Lower lobe of right lung (tissue), 2 donors: Measurements from ENCODE around the gene KCTD14. TPM values are rescaled to one million over a fixed set of nuclear protein-coding genes. Genes with fewer than 3 reads are reported as not detected.

ENCODE experiments used
- ATAC-seq, 2 donors: fragments of 200-7000 bp; cut with Tn5 transposase; one replicate each; pipeline ENCODE4 v1.9.1; 2020 to 2022; ENCODE audit warnings: mild to moderate bottlenecking in 2 of 2, moderate library complexity in 2 of 2
- DNase-seq: peaks from one replicate; pipeline ENCODE4 v3.0.0-alpha.2; 2020
- H3K27ac ChIP-seq: fragments of 200-600 bp; one replicate; pipeline ENCODE4 v1.8.0; 2022
- H3K27me3 ChIP-seq: fragments of 200-600 bp; one replicate; pipeline ENCODE4 v1.8.0; 2022; ENCODE audit warnings: low read depth
- H3K36me3 ChIP-seq: fragments of 200-600 bp; one replicate; pipeline ENCODE4 v1.8.0; 2022; ENCODE audit warnings: mild to moderate bottlenecking
- H3K4me1 ChIP-seq: fragments of 200-600 bp; one replicate; pipeline ENCODE4 v1.8.0; 2022
- H3K4me3 ChIP-seq: fragments of 200-600 bp; one replicate; pipeline ENCODE4 v1.8.0; 2022; ENCODE audit warnings: mild to moderate bottlenecking
- H3K9me3 ChIP-seq: fragments of 200-600 bp; one replicate; pipeline ENCODE4 v1.8.0; 2022
- intact Hi-C: fragments of 100-400 bp; cut with DNase I; formaldehyde crosslinking; loops from one replicate; pipeline ENCODE4 v1.11.0; 2022
- total RNA-seq: library from RNA; stranded (reverse); fragmentation: NEBNext Ultra II Directional; extraction: Animal tissue kit (Norgen Biotek cat#: 25700); gene quantifications from one replicate; pipeline ENCODE4 v1.2.1, GENCODE V29; 2021
- TF ChIP-seq, protein P1 (sequence below): fragments of 200-600 bp; IDR thresholded peaks from one replicate; pipeline ENCODE4 v1.8.0; 2022; ENCODE audit warnings: antibody characterized with exemption, mild to moderate bottlenecking
- donor health status: DM: no; HTN: yes; CAD: no; lungs with severe emphysema.

Gene KCTD14
- total RNA-seq, 1 donor from 2014 or later, result 12.3 TPM

DNA sequence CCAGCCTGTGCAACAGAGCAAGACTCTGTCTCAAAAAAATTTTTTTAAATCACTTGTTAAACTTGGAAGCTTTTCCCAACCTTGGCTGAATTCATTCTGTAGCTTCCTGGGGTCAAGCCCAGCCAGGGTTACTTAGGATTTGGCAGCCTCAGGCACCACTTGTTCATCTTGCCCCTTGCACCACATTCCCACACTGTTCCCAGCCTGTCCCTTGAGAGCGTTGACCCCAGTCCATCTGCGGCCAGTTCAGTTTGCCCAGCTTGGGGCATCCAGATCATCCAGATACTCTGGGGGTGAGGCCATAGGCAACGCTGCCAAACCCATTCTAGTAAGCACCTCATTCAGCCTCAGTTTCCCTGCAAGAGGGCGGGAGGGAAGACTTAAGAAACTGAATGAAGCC, 31.9 kb upstream of the KCTD14 start:
- no peaks in the 10 kb centered on the region for H3K27me3 ChIP-seq
- DNase-seq (no peak), ATAC-seq (no peak)
- H3K27ac ChIP-seq, result no peak overlapping the region
- H3K4me3 ChIP-seq, result no peak overlapping the region
- TF ChIP-seq, protein P1, sequence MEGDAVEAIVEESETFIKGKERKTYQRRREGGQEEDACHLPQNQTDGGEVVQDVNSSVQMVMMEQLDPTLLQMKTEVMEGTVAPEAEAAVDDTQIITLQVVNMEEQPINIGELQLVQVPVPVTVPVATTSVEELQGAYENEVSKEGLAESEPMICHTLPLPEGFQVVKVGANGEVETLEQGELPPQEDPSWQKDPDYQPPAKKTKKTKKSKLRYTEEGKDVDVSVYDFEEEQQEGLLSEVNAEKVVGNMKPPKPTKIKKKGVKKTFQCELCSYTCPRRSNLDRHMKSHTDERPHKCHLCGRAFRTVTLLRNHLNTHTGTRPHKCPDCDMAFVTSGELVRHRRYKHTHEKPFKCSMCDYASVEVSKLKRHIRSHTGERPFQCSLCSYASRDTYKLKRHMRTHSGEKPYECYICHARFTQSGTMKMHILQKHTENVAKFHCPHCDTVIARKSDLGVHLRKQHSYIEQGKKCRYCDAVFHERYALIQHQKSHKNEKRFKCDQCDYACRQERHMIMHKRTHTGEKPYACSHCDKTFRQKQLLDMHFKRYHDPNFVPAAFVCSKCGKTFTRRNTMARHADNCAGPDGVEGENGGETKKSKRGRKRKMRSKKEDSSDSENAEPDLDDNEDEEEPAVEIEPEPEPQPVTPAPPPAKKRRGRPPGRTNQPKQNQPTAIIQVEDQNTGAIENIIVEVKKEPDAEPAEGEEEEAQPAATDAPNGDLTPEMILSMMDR, result no peak
- H3K4me1 ChIP-seq, result no peaks in the 10 kb centered on the region
- H3K36me3 ChIP-seq, result no peaks in the 10 kb centered on the region
- H3K9me3 ChIP-seq, result no peaks in the 10 kb centered on the region
- intact Hi-C loops, result no loop called here

DNA sequence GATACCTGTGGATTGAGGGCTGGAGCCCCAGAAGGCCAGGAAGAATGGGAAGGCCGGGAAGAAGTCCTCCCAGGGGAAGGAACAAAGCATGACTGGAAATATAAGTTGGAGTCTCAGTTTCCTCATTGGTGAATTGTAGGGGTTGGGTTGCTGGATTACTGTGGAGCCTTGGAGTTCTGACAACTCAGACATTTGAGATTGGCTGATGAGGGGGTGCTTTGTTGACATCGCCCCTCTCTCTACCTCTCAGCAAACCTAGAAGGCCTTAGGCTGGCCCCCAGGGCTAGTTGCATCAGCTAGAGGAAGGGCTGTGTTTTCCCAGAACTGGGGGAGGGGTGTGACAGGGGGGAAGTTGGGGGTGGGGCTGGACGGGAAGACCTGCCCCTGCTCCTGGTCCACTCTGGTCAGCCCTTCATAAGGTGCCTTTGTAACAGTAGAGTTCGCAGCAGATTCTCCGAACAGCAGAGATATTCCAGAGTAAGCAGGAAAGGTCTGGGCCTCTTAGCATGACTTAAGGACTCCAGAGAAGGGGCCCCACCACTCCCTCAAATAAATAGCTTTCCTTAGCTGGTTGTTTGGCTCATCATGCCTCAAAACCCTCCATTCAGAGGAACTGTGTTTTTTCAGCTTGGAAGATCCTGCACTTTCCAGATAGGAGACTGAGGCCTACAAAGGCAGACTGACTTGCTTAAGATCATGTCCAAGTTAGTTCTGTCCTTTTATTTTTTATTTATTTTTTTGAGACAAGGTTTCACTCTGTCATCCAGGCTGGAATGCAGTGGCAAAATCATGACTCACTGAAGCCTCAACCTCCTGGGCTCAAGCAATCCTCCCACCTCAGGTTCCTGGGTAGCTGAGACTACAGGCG, 28.1 kb upstream of the KCTD14 start:
- ATAC-seq (no peak), DNase-seq (no peak)
- H3K9me3 ChIP-seq, result no peaks in the 10 kb centered on the region
- no peaks in the 10 kb centered on the region for H3K36me3 ChIP-seq
- no peak overlapping the region for H3K4me3 ChIP-seq
- no peaks in the 10 kb centered on the region for H3K27me3 ChIP-seq
- TF ChIP-seq, protein P1, result no peak
- intact Hi-C loops, result no loop called here
- peaks cover 3% of the 10 kb centered on the region for H3K4me1 ChIP-seq
- no peak overlapping the region for H3K27ac ChIP-seq

GRCh38 chr11:78049348-78049747, 26.3 kb upstream of the KCTD14 start:
- Histone ChIP-seq H3K27ac (no peak overlapping the region), H3K36me3 (no peaks in the 10 kb centered on the region), H3K4me1 (peaks cover 16% of the 10 kb centered on the region), H3K27me3 (no peaks in the 10 kb centered on the region), H3K4me3 (no peak overlapping the region), H3K9me3 (no peaks in the 10 kb centered on the region)
- DNase-seq (no peak), ATAC-seq (no peak)
- TF ChIP-seq, protein P1, result no peak
- intact Hi-C loops, result no loop called here

- Histone ChIP-seq H3K9me3 (no peaks in the 10 kb centered on the region), H3K27me3 (no peaks in the 10 kb centered on the region), H3K4me3 (no peak overlapping the region), H3K27ac (no peak overlapping the region), H3K4me1 (peaks cover 21% of the 10 kb centered on the region), H3K36me3 (no peaks in the 10 kb centered on the region)
- TF ChIP-seq, protein P1, result no peak
- DNase-seq (no peak), ATAC-seq (no peak)
- intact Hi-C loops, result no loop called here
Measured at GRCh38 chr11:78048561-78048960, 25.5 kb upstream of the KCTD14 start.

DNA sequence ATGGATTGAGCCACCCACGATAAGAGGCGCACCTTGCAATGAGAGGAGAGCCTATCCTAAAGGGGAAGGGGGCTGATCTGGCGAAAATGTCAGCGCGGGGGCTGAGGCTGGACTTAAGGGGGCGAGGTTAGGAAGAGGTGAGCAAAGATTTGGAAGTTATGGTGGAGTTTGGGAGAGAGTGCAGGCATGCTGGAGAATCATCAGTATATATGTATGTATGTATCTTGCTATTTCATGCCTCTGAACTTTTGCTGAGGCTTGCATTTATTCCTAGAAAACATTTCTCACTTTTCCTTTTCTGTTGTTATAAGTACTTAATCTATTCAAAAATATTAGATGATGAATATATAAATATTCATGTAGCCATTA, 23.4 kb upstream of the KCTD14 start:
- H3K9me3 ChIP-seq, result no peaks in the 10 kb centered on the region
- no peak for DNase-seq
- TF ChIP-seq, protein P1, result no peak
- H3K27ac ChIP-seq, result no peak overlapping the region
- ATAC-seq, result no peak
- peaks cover 21% of the 10 kb centered on the region for H3K4me1 ChIP-seq
- H3K27me3 ChIP-seq, result no peaks in the 10 kb centered on the region
- intact Hi-C loops, result no loop called here
- peak overlapping the region; percentile 59 for H3K4me3 ChIP-seq
- H3K36me3 ChIP-seq, result no peaks in the 10 kb centered on the region
